ENCODE results near the gene MRPL45. TPM values are rescaled to one million over a fixed set of nuclear protein-coding genes. Genes with fewer than 3 reads are reported as not detected.

The MRPL45 gene
- total and polyA plus RNA-seq, 2 of the 13 experiments (the other 11 are each of a cell fraction or from before 2014, with no cell fraction given), result 89.5 to 157 TPM

GRCh38 chr17:38352245-38353085 is 55.5 kb downstream of the MRPL45 start (continued):
- TF ChIP-seq PHF5A (CRISPR knock-in tag; IDR thresholded peaks at IDR 0.05; ENCODE audit: low read depth, unreplicated experiment), result no peak
- peak; percentile 41; the same call in 1 of the 2 replicates for TF ChIP-seq ARNTL (CRISPR knock-in tag; IDR thresholded peaks at IDR 0.05)
- 0 out of 2 replicates have a peak, but pooled peaks have one; percentile 70 for TF ChIP-seq HOXA5 (CRISPR knock-in tag; IDR thresholded peaks at IDR 0.05)
- no peak for TF ChIP-seq ZFP1 (CRISPR knock-in tag; IDR thresholded peaks at IDR 0.05)
- 0 out of 2 replicates have a peak, but pooled peaks have one; percentile 18 for TF ChIP-seq ZNF790 (CRISPR knock-in tag; IDR thresholded peaks at IDR 0.05; ENCODE audit: borderline replicate concordance)
- TF ChIP-seq, protein P1, sequence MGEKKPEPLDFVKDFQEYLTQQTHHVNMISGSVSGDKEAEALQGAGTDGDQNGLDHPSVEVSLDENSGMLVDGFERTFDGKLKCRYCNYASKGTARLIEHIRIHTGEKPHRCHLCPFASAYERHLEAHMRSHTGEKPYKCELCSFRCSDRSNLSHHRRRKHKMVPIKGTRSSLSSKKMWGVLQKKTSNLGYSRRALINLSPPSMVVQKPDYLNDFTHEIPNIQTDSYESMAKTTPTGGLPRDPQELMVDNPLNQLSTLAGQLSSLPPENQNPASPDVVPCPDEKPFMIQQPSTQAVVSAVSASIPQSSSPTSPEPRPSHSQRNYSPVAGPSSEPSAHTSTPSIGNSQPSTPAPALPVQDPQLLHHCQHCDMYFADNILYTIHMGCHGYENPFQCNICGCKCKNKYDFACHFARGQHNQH (CRISPR knock-in tag; IDR thresholded peaks at IDR 0.05), result peak; percentile 30; the same call in 1 of the 2 replicates

DNA sequence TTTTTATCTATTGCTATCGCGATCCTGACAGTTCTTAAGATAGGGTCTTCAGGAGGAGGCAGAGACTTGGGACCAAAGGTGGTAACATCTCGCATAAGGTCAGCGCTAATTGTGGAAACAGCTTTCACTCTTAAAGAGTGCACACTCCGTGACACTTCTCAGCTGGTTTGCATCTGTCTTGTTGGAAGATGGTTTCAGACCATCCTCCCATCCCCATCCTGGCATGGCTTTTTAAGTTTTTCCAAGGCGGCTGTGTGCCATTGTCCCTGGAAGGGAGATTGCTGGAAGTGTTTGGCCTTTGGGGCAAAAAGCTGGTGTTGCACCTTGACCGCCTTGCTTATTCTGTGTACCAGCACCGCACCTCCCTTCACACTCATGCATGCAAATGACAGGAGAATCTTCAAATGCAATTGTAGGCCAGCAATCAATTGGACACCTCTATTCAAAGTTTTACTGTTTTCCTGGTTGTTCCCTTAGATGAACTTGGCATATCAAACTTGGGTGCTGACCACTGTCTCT is 56.2 kb downstream of the MRPL45 start:
- CTCF ChIA-PET (ENCODE audit: low intra/inter-chr PET ratio, low total read pairs), result no interaction called here
- peaks cover 17% of the 10 kb centered on the region; the same call in 1 of the 2 replicates for H4K20me1 ChIP-seq (ENCODE audit: insufficient read depth, low read length)
- H3K9me3 ChIP-seq (ENCODE audit: low read length), result no peaks in the 10 kb centered on the region
- H3K27me3 ChIP-seq (ENCODE audit: control insufficient read depth in 1 of 2, insufficient read depth in 2 of 2, low read length in 2 of 2), result no peaks in the 10 kb centered on the region; a peak in 1 of 5 replicates
- peaks cover 53% of the 10 kb centered on the region for H3K79me2 ChIP-seq (ENCODE audit: insufficient read depth, low read length)
- peak overlapping the region; percentile 94 for H3K4me2 ChIP-seq (ENCODE audit: low read depth, low read length)
- no peak for DNase-seq (ENCODE audit: low spot score)
- H2AFZ ChIP-seq (ENCODE audit: low read length), result no peak overlapping the region
- peaks cover 78% of the 10 kb centered on the region for H3K4me1 ChIP-seq (ENCODE audit: insufficient read depth, low read length)
- TSS peak; percentile 45 for BruUV-seq (replicated peaks)
- H3K27ac ChIP-seq (ENCODE audit: extremely low read length, insufficient read depth, low read length), result peak overlapping the region; percentile 58
- no peak for ATAC-seq
- intact Hi-C loops (cut with micrococcal nuclease; ENCODE audit: unreplicated experiment) (no loop called here), in situ Hi-C loops (cut with HindIII; ENCODE audit: extremely low pct_ligation_motif_present, low pct_unique_long_range_greater_than_20kb) (no loop called here)
- no peak for FAIRE-seq
- H3K9ac ChIP-seq (ENCODE audit: insufficient read depth, low read depth, low read length), result peak overlapping the region; percentile 77
- H3K36me3 ChIP-seq (replicated peaks in 1 of 2; ENCODE audit: control insufficient read depth in 1 of 2, insufficient read depth in 2 of 2, low read length in 2 of 2), result no peaks in the 10 kb centered on the region
- POLR2A ChIA-PET, result interaction anchor here (6.8 kb wide), 1 partner anchor 61 kb away, joined by 158 read pairs; no protein-coding TSS in a partner anchor
- WGBS (ENCODE audit: low lambda C conversion rate), result 5% methylated on average over 8 of the region's 8 CpGs
- peak overlapping the region; percentile 91 to 95 (median 94) for H3K4me3 ChIP-seq (replicated peaks in 1 of 3; ENCODE audit: insufficient read depth in 1 of 3, low read depth in 2 of 3, low read length in 3 of 3)
- TF ChIP-seq, protein P2, sequence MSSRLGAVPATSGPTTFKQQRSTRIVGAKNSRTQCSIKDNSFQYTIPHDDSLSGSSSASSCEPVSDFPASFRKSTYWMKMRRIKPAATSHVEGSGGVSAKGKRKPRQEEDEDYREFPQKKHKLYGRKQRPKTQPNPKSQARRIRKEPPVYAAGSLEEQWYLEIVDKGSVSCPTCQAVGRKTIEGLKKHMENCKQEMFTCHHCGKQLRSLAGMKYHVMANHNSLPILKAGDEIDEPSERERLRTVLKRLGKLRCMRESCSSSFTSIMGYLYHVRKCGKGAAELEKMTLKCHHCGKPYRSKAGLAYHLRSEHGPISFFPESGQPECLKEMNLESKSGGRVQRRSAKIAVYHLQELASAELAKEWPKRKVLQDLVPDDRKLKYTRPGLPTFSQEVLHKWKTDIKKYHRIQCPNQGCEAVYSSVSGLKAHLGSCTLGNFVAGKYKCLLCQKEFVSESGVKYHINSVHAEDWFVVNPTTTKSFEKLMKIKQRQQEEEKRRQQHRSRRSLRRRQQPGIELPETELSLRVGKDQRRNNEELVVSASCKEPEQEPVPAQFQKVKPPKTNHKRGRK (CRISPR knock-in tag; IDR thresholded peaks at IDR 0.05), result no peak
- TF ChIP-seq ZKSCAN5 (CRISPR knock-in tag; IDR thresholded peaks at IDR 0.05), result peak; percentile 9; the same call in 1 of the 2 replicates
- TF ChIP-seq CAMTA2 (CRISPR knock-in tag; IDR thresholded peaks at IDR 0.05; ENCODE audit: borderline replicate concordance), result 0 out of 2 replicates have a peak, but pooled peaks have one; percentile 3
- TF ChIP-seq, protein P3, sequence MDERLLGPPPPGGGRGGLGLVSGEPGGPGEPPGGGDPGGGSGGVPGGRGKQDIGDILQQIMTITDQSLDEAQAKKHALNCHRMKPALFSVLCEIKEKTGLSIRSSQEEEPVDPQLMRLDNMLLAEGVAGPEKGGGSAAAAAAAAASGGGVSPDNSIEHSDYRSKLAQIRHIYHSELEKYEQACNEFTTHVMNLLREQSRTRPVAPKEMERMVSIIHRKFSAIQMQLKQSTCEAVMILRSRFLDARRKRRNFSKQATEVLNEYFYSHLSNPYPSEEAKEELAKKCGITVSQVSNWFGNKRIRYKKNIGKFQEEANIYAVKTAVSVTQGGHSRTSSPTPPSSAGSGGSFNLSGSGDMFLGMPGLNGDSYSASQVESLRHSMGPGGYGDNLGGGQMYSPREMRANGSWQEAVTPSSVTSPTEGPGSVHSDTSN (CRISPR knock-in tag; IDR thresholded peaks at IDR 0.05), result 0 out of 2 replicates have a peak, but pooled peaks have one; percentile 7
- TF ChIP-seq ZSCAN25 (CRISPR knock-in tag; IDR thresholded peaks at IDR 0.05), result 0 out of 2 replicates have a peak, but pooled peaks have one; percentile 18
- no peak for TF ChIP-seq HMG20B (CRISPR knock-in tag; conservative IDR thresholded peaks at IDR 0.05)
- peak; percentile 43 for TF ChIP-seq IKZF4 (CRISPR knock-in tag; IDR thresholded peaks at IDR 0.05; ENCODE audit: borderline replicate concordance, low read depth, not compliant biosample characterization)
- no peak for TF ChIP-seq RARA (CRISPR knock-in tag; IDR thresholded peaks at IDR 0.05)
- TF ChIP-seq RCOR2 (CRISPR knock-in tag; IDR thresholded peaks at IDR 0.05), result no peak
- TF ChIP-seq, protein P4, sequence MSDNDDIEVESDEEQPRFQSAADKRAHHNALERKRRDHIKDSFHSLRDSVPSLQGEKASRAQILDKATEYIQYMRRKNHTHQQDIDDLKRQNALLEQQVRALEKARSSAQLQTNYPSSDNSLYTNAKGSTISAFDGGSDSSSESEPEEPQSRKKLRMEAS (IDR thresholded peaks at IDR 0.05), result peak; percentile 24; the same call in 1 of the 2 replicates
- TF ChIP-seq ZC3H13 (CRISPR knock-in tag; IDR thresholded peaks at IDR 0.05), result 0 out of 2 replicates have a peak, but pooled peaks have one; percentile 48
- TF ChIP-seq ATF1 (CRISPR knock-in tag; IDR thresholded peaks at IDR 0.05), result no peak
